HEK293 (cell line): ENCODE data around the gene TPCN2.

Experiments
- CTCF ChIP-seq: fragments of 450-650 bp; formaldehyde crosslinking; IDR thresholded peaks from 2 replicates; pipeline ENCODE4 v1.5.1; 2016; ENCODE audit warnings: missing biosample characterization, missing genetic modification characterization
- HOXA7 ChIP-seq: sonication (generic); formaldehyde crosslinking; IDR thresholded peaks from 2 replicates; pipeline ENCODE4 v1.8.1; 2022; ENCODE audit warnings: missing genetic modification reagents, borderline replicate concordance
- MEIS1 ChIP-seq: sonication (generic); formaldehyde crosslinking; IDR thresholded peaks from 2 replicates; pipeline ENCODE4 v1.8.1; 2022; ENCODE audit warnings: missing genetic modification reagents, mild to moderate bottlenecking, borderline replicate concordance
- PATZ1 ChIP-seq: fragments of 450-650 bp; formaldehyde crosslinking; IDR thresholded peaks from 2 replicates; pipeline ENCODE4 v1.5.1; 2016; ENCODE audit warnings: missing biosample characterization, missing genetic modification characterization
- PBX3 ChIP-seq: sonication (generic); formaldehyde crosslinking; IDR thresholded peaks from 2 replicates; pipeline ENCODE4 v1.8.1; 2022; ENCODE audit warnings: mild to moderate bottlenecking, moderate library complexity, missing genetic modification reagents
- YY1 ChIP-seq: fragments of 450-650 bp; formaldehyde crosslinking; IDR thresholded peaks from 2 replicates; pipeline ENCODE4 v1.5.1; 2018; ENCODE audit warnings: missing biosample characterization, missing genetic modification characterization
- ZNF174 ChIP-seq: fragments of 450-650 bp; formaldehyde crosslinking; IDR thresholded peaks from 2 replicates; pipeline ENCODE4 v1.5.0; 2017; ENCODE audit warnings: missing biosample characterization, mild to moderate bottlenecking, missing genetic modification characterization
- ZNF274 ChIP-seq, 2 experiments: fragments of 200-500 bp in 1 of 2; fragments of 450-650 bp in 1 of 2; sonication (Bioruptor generic) in 1 of 2; formaldehyde crosslinking in 1 of 2; IDR thresholded peaks; 2 replicates each; pipeline versions ENCODE4 v1.5.1 to v1.6.1; 2014 to 2016; ENCODE audit warnings: borderline replicate concordance in 1 of 2, inconsistent platforms in 1 of 2, low read length in 1 of 2, missing biosample characterization in 1 of 2, missing genetic modification characterization in 1 of 2
- ZNF292 ChIP-seq: fragments of 450-650 bp; formaldehyde crosslinking; IDR thresholded peaks from 2 replicates; pipeline ENCODE4 v1.5.1; 2016; ENCODE audit warnings: low read depth, missing biosample characterization, missing genetic modification characterization, borderline replicate concordance
- ZNF449 ChIP-seq: fragments of 450-650 bp; formaldehyde crosslinking; IDR thresholded peaks from 2 replicates; pipeline ENCODE4 v1.5.1; 2017; ENCODE audit warnings: missing biosample characterization, mild to moderate bottlenecking, missing genetic modification characterization, moderate library complexity
- ZNF571 ChIP-seq: fragments of 450-650 bp; formaldehyde crosslinking; IDR thresholded peaks from 2 replicates; pipeline ENCODE4 v1.5.0; 2017; ENCODE audit warnings: missing biosample characterization, missing genetic modification characterization
- ZNF660 ChIP-seq: fragments of 450-650 bp; IDR thresholded peaks from 2 replicates; pipeline ENCODE4 v1.5.1; 2018; ENCODE audit warnings: missing biosample characterization, mild to moderate bottlenecking, missing genetic modification characterization
- ZNF830 ChIP-seq: fragments of 450-650 bp; IDR thresholded peaks from 2 replicates; pipeline ENCODE4 v1.5.0; 2018; ENCODE audit warnings: missing biosample characterization, missing genetic modification characterization, low read depth, mild to moderate bottlenecking, moderate library complexity

- TF ChIP-seq PATZ1 (tag by site-specific recombination), result no peak
- TF ChIP-seq MEIS1, result no peak
- no peak for TF ChIP-seq ZNF660 (tag by site-specific recombination)
- TF ChIP-seq HOXA7 (CRISPR knock-in tag), result no peak
- no peak for TF ChIP-seq ZNF571 (tag by site-specific recombination)
- TF ChIP-seq YY1, result no peak
- no peak for TF ChIP-seq CTCF (tag by site-specific recombination)
- TF ChIP-seq PBX3 (CRISPR knock-in tag), result no peak
- no peak for TF ChIP-seq ZNF292 (tag by site-specific recombination)
- TF ChIP-seq ZNF174 (tag by site-specific recombination), result no peak
- TF ChIP-seq ZNF274 (IDR thresholded peaks at IDR 0.05; ENCODE audit: low read length), result no peak
- TF ChIP-seq ZNF274 (tag by site-specific recombination; IDR thresholded peaks at IDR 0.05; ENCODE audit: borderline replicate concordance), result no peak
- TF ChIP-seq ZNF830 (tag by site-specific recombination), result no peak
- no peak for TF ChIP-seq ZNF449 (tag by site-specific recombination)
These were observed 32.4 kb downstream of the TPCN2 start for GRCh38 chr11:69081180-69081579.
